Measurements from ENCODE around the gene DNAH12. TPM values are rescaled to one million over a fixed set of nuclear protein-coding genes. Genes with fewer than 3 reads are reported as not detected.
"Not testable (repeated sequence)": the region's sequence is repeated elsewhere in the genome, so short reads cannot be mapped to it uniquely, and the experiment has no call there.

The DNAH12 gene
- total RNA-seq, 3 donors from 2014 or later = 0.05 TPM; not detected in 2

- H3K9me3 Mint-ChIP-seq; H3K27me3 Mint-ChIP-seq (ENCODE audit: low read depth); H3K4me3 Mint-ChIP-seq; H3K4me1 Mint-ChIP-seq (ENCODE audit: low read depth); H3K36me3 Mint-ChIP-seq (ENCODE audit: insufficient read depth); ATAC-seq; DNase-seq: not testable (repeated sequence)
These were observed 67.0 kb downstream of the DNAH12 start for GRCh38 chr3:57477193-57477592.

- no peaks in the 10 kb centered on the region for H3K36me3 Mint-ChIP-seq (ENCODE audit: insufficient read depth)
- ATAC-seq (no peak), DNase-seq (no peak)
- H3K9me3 Mint-ChIP-seq = no peaks in the 10 kb centered on the region
- no peak overlapping the region for H3K4me3 Mint-ChIP-seq
- H3K27me3 Mint-ChIP-seq (ENCODE audit: low read depth) = no peaks in the 10 kb centered on the region
- H3K4me1 Mint-ChIP-seq (ENCODE audit: low read depth) = no peaks in the 10 kb centered on the region
These were observed 79.3 kb downstream of the DNAH12 start for GRCh38 chr3:57464801-57465200.

GRCh38 chr3:57464011-57464410 lies 80.1 kb downstream of the DNAH12 start:
- Mint-ChIP-seq H3K9me3 (no peaks in the 10 kb centered on the region), H3K36me3 (ENCODE audit: insufficient read depth) (no peaks in the 10 kb centered on the region), H3K4me3 (no peak overlapping the region), H3K4me1 (ENCODE audit: low read depth) (no peaks in the 10 kb centered on the region), H3K27me3 (ENCODE audit: low read depth) (no peaks in the 10 kb centered on the region)
- ATAC-seq = no peak
- no peak for DNase-seq

- no peak for ATAC-seq
- Mint-ChIP-seq H3K9me3 (no peaks in the 10 kb centered on the region), H3K4me3 (no peak overlapping the region), H3K36me3 (ENCODE audit: insufficient read depth) (no peaks in the 10 kb centered on the region), H3K27me3 (ENCODE audit: low read depth) (peaks cover 4% of the 10 kb centered on the region), H3K4me1 (ENCODE audit: low read depth) (no peaks in the 10 kb centered on the region)
- DNase-seq = no peak
These were observed 92.8 kb downstream of the DNAH12 start for GRCh38 chr3:57451150-57451846.

GRCh38 chr3:57449276-57449847 lies 94.8 kb downstream of the DNAH12 start:
- not testable (repeated sequence) for H3K36me3 Mint-ChIP-seq (ENCODE audit: insufficient read depth)

GRCh38 chr3:57448489-57448888 lies 95.7 kb downstream of the DNAH12 start:
- not testable (repeated sequence) for H3K36me3 Mint-ChIP-seq (ENCODE audit: insufficient read depth); H3K4me1 Mint-ChIP-seq (ENCODE audit: low read depth); ATAC-seq; DNase-seq; H3K9me3 Mint-ChIP-seq; H3K27me3 Mint-ChIP-seq (ENCODE audit: low read depth); H3K4me3 Mint-ChIP-seq

More at GRCh38 chr3:57449276-57449847, 94.8 kb downstream of the DNAH12 start:
- H3K9me3 Mint-ChIP-seq; H3K4me1 Mint-ChIP-seq (ENCODE audit: low read depth); ATAC-seq; H3K27me3 Mint-ChIP-seq (ENCODE audit: low read depth); DNase-seq; H3K4me3 Mint-ChIP-seq: not testable (repeated sequence)

- ATAC-seq = no peak
- no peak for DNase-seq
- H3K9me3 Mint-ChIP-seq = no peaks in the 10 kb centered on the region
- no peak overlapping the region for H3K4me3 Mint-ChIP-seq
- no peaks in the 10 kb centered on the region for H3K36me3 Mint-ChIP-seq (ENCODE audit: insufficient read depth)
- peaks cover 5% of the 10 kb centered on the region for H3K27me3 Mint-ChIP-seq (ENCODE audit: low read depth)
- H3K4me1 Mint-ChIP-seq (ENCODE audit: low read depth) = no peaks in the 10 kb centered on the region
These were observed 97.8 kb downstream of the DNAH12 start for GRCh38 chr3:57446318-57446841.

GRCh38 chr3:57444469-57444868 lies 99.7 kb downstream of the DNAH12 start:
- DNase-seq (no peak), ATAC-seq (no peak)
- Mint-ChIP-seq H3K36me3 (ENCODE audit: insufficient read depth) (no peaks in the 10 kb centered on the region), H3K27me3 (ENCODE audit: low read depth) (peaks cover 9% of the 10 kb centered on the region), H3K4me1 (ENCODE audit: low read depth) (no peaks in the 10 kb centered on the region), H3K4me3 (no peak overlapping the region), H3K9me3 (no peaks in the 10 kb centered on the region)

- H3K36me3 Mint-ChIP-seq (ENCODE audit: insufficient read depth); H3K4me1 Mint-ChIP-seq (ENCODE audit: low read depth); H3K4me3 Mint-ChIP-seq; H3K9me3 Mint-ChIP-seq; ATAC-seq; DNase-seq; H3K27me3 Mint-ChIP-seq (ENCODE audit: low read depth): not testable (repeated sequence)
These were observed 104.0 kb downstream of the DNAH12 start for GRCh38 chr3:57440144-57440543.

GRCh38 chr3:57438460-57438859 lies 105.7 kb downstream of the DNAH12 start:
- not testable (repeated sequence) for ATAC-seq; DNase-seq; H3K4me1 Mint-ChIP-seq (ENCODE audit: low read depth); H3K27me3 Mint-ChIP-seq (ENCODE audit: low read depth); H3K36me3 Mint-ChIP-seq (ENCODE audit: insufficient read depth); H3K9me3 Mint-ChIP-seq; H3K4me3 Mint-ChIP-seq

- no peak for ATAC-seq
- H3K9me3 Mint-ChIP-seq = no peaks in the 10 kb centered on the region
- H3K4me1 Mint-ChIP-seq (ENCODE audit: low read depth) = no peaks in the 10 kb centered on the region
- DNase-seq = no peak
- no peak overlapping the region for H3K4me3 Mint-ChIP-seq
- H3K36me3 Mint-ChIP-seq (ENCODE audit: insufficient read depth) = no peaks in the 10 kb centered on the region
- peaks cover 6% of the 10 kb centered on the region for H3K27me3 Mint-ChIP-seq (ENCODE audit: low read depth)
These were observed 107.9 kb downstream of the DNAH12 start for GRCh38 chr3:57436195-57436761.

- no peak for DNase-seq
- no peaks in the 10 kb centered on the region for H3K36me3 Mint-ChIP-seq (ENCODE audit: insufficient read depth)
- H3K27me3 Mint-ChIP-seq (ENCODE audit: low read depth) = no peaks in the 10 kb centered on the region
- no peaks in the 10 kb centered on the region for H3K9me3 Mint-ChIP-seq
- H3K4me3 Mint-ChIP-seq = no peak overlapping the region
- no peak for ATAC-seq
- no peaks in the 10 kb centered on the region for H3K4me1 Mint-ChIP-seq (ENCODE audit: low read depth)
These were observed 110.1 kb downstream of the DNAH12 start for GRCh38 chr3:57434041-57434440.

- no peaks in the 10 kb centered on the region for H3K4me1 Mint-ChIP-seq (ENCODE audit: low read depth)
- DNase-seq (no peak), ATAC-seq (no peak)
- H3K36me3 Mint-ChIP-seq (ENCODE audit: insufficient read depth) = no peaks in the 10 kb centered on the region
- H3K27me3 Mint-ChIP-seq (ENCODE audit: low read depth) = peaks cover 5% of the 10 kb centered on the region
- no peak overlapping the region for H3K4me3 Mint-ChIP-seq
- H3K9me3 Mint-ChIP-seq = no peaks in the 10 kb centered on the region
These were observed 120.8 kb downstream of the DNAH12 start for GRCh38 chr3:57423335-57423734.

GRCh38 chr3:57421336-57421735 lies 122.8 kb downstream of the DNAH12 start:
- no peaks in the 10 kb centered on the region for H3K4me1 Mint-ChIP-seq (ENCODE audit: low read depth)
- H3K4me3 Mint-ChIP-seq = no peak overlapping the region
- H3K36me3 Mint-ChIP-seq (ENCODE audit: insufficient read depth) = no peaks in the 10 kb centered on the region
- ATAC-seq (no peak), DNase-seq (no peak)
- no peaks in the 10 kb centered on the region for H3K9me3 Mint-ChIP-seq
- H3K27me3 Mint-ChIP-seq (ENCODE audit: low read depth) = peaks cover 5% of the 10 kb centered on the region

- Mint-ChIP-seq H3K9me3 (no peaks in the 10 kb centered on the region), H3K27me3 (ENCODE audit: low read depth) (peaks cover 5% of the 10 kb centered on the region), H3K4me3 (no peak overlapping the region), H3K4me1 (ENCODE audit: low read depth) (no peaks in the 10 kb centered on the region), H3K36me3 (ENCODE audit: insufficient read depth) (no peaks in the 10 kb centered on the region)
- DNase-seq = no peak
- ATAC-seq = no peak
These were observed 124.1 kb downstream of the DNAH12 start for GRCh38 chr3:57420001-57420400.

Data from activated T-cell treated with anti-CD3 and anti-CD28 coated beads, Interleukin-2, amount 50 U/mL, for 4 hours (primary cell).